H9 (cell line): ENCODE results near the gene CTNNA3. TPM values are rescaled to one million over a fixed set of nuclear protein-coding genes. Genes with fewer than 3 reads are reported as not detected.

ENCODE experiments used
- DNase-seq: peaks from one replicate; pipeline ENCODE4 v3.0.0-alpha.2; 2017
- H2AFZ ChIP-seq: one replicate; pipeline ENCODE4 v1.6.1; 2013; ENCODE audit warnings: mild to moderate bottlenecking, low read length, control low read depth, moderate library complexity
- H2AK5ac ChIP-seq: 2 replicates; pipeline ENCODE4 v1.6.1; 2013; ENCODE audit warnings: low read length, control low read depth, mixed read lengths; ENCODE audit not compliant: insufficient read length
- H2BK120ac ChIP-seq: one replicate; pipeline ENCODE4 v1.6.1; 2013; ENCODE audit warnings: low read depth, mild to moderate bottlenecking, low read length, control low read depth, inconsistent platforms; ENCODE audit not compliant: poor library complexity, severe bottlenecking
- H2BK12ac ChIP-seq: 2 replicates; pipeline ENCODE4 v1.6.1; 2013; ENCODE audit warnings: low read length, control low read depth, mixed read lengths, low read depth; ENCODE audit not compliant: insufficient read length
- H2BK15ac ChIP-seq: 2 replicates; pipeline ENCODE4 v1.6.1; 2013; ENCODE audit warnings: low read depth, low read length, control low read depth
- H2BK20ac ChIP-seq: one replicate; pipeline ENCODE4 v1.6.1; 2013; ENCODE audit warnings: low read depth, mild to moderate bottlenecking, low read length, control low read depth, inconsistent platforms; ENCODE audit not compliant: poor library complexity, severe bottlenecking
- H2BK5ac ChIP-seq: 2 replicates; pipeline ENCODE4 v1.6.1; 2013; ENCODE audit warnings: low read length, control low read depth, mixed read lengths; ENCODE audit not compliant: insufficient read length
- H3K14ac ChIP-seq: 2 replicates; pipeline ENCODE4 v1.6.1; 2013; ENCODE audit warnings: low read length, control low read depth; ENCODE audit not compliant: insufficient read depth
- H3K18ac ChIP-seq: 2 replicates; pipeline ENCODE4 v1.6.1; 2013; ENCODE audit warnings: low read depth, mild to moderate bottlenecking, mixed read lengths, low read length, control low read depth; ENCODE audit not compliant: insufficient read length
- H3K23ac ChIP-seq: 2 replicates; pipeline ENCODE4 v1.6.1; 2013; ENCODE audit warnings: low read length, control low read depth, mixed read lengths, low read depth; ENCODE audit not compliant: insufficient read length
- H3K23me2 ChIP-seq: 2 replicates; pipeline ENCODE4 v1.6.1; 2013; ENCODE audit warnings: low read depth, mild to moderate bottlenecking, mixed read lengths, low read length, control low read depth; ENCODE audit not compliant: insufficient read length, poor library complexity, severe bottlenecking
- H3K27ac ChIP-seq: 2 replicates; pipeline ENCODE4 v1.5.1; 2013; ENCODE audit warnings: low read length, control low read depth, mixed read lengths, low read depth; ENCODE audit not compliant: insufficient read length
- H3K27me3 ChIP-seq: 2 replicates; pipeline ENCODE4 v1.6.1; 2013; ENCODE audit warnings: low read length, control low read depth, inconsistent platforms; ENCODE audit not compliant: insufficient read depth
- H3K4ac ChIP-seq: 2 replicates; pipeline ENCODE4 v1.6.1; 2013; ENCODE audit warnings: low read depth, mild to moderate bottlenecking, control low read depth, inconsistent platforms, low read length, moderate library complexity
- H3K4me1 ChIP-seq: 2 replicates; pipeline ENCODE4 v1.6.1; 2013; ENCODE audit warnings: low read length, control low read depth, inconsistent platforms; ENCODE audit not compliant: insufficient read depth
- H3K4me2 ChIP-seq: 2 replicates; pipeline ENCODE4 v1.6.1; 2013; ENCODE audit warnings: low read length, control low read depth, mixed read lengths; ENCODE audit not compliant: insufficient read length, insufficient read depth
- H3K56ac ChIP-seq: 2 replicates; pipeline ENCODE4 v1.6.1; 2013; ENCODE audit warnings: low read depth, mild to moderate bottlenecking, mixed read lengths, low read length, control low read depth; ENCODE audit not compliant: insufficient read length
- H3K79me1 ChIP-seq: 2 replicates; pipeline ENCODE4 v1.6.1; 2013; ENCODE audit warnings: low read depth, mild to moderate bottlenecking, moderate library complexity, low read length, control low read depth, inconsistent platforms; ENCODE audit not compliant: insufficient read depth, poor library complexity, severe bottlenecking
- H3K79me2 ChIP-seq: 2 replicates; pipeline ENCODE4 v1.6.1; 2013; ENCODE audit warnings: low read length, control low read depth, inconsistent platforms; ENCODE audit not compliant: insufficient read depth
- H3K9ac ChIP-seq: 2 replicates; pipeline ENCODE4 v1.6.1; 2013; ENCODE audit warnings: low read length, control low read depth, mixed read lengths; ENCODE audit not compliant: insufficient read length; ENCODE audit errors: extremely low read depth
- H3K9me3 ChIP-seq: one replicate; pipeline ENCODE4 v1.6.1; 2013; ENCODE audit warnings: low read depth, low read length, inconsistent platforms; ENCODE audit not compliant: control insufficient read depth
- H3T11ph ChIP-seq: one replicate; pipeline ENCODE4 v1.6.1; 2013; ENCODE audit warnings: mild to moderate bottlenecking, low read length, control low read depth, inconsistent platforms
- H4K20me1 ChIP-seq: one replicate; pipeline ENCODE4 v1.6.1; 2013; ENCODE audit not compliant: control insufficient read depth, insufficient read length, insufficient read depth
- H4K5ac ChIP-seq: 2 replicates; pipeline ENCODE4 v1.6.1; 2013; ENCODE audit warnings: low read depth, mild to moderate bottlenecking, mixed read lengths, low read length, control low read depth; ENCODE audit not compliant: insufficient read length
- H4K8ac ChIP-seq: replicated peaks from 2 replicates; pipeline ENCODE4 v1.6.1; 2013; ENCODE audit warnings: low read length, control low read depth, mixed read lengths, low read depth; ENCODE audit not compliant: insufficient read length
- H4K91ac ChIP-seq: 2 replicates; pipeline ENCODE4 v1.6.1; 2013; ENCODE audit warnings: low read depth, mild to moderate bottlenecking, moderate library complexity, mixed read lengths, low read length, control low read depth; ENCODE audit not compliant: insufficient read length
- H3K27ac Mint-ChIP-seq, 3 experiments: 2 replicates in 2 of 3; 3 replicates in 1 of 3; pipeline ENCODE4 v1.8.0; 2020 to 2021; ENCODE audit warnings: mixed read lengths in 3 of 3, mild to moderate bottlenecking in 1 of 3, moderate library complexity in 1 of 3
- H3K27me3 Mint-ChIP-seq: 2 replicates; pipeline ENCODE4 v1.8.0; 2021; ENCODE audit warnings: low read depth, mild to moderate bottlenecking, moderate library complexity, mixed read lengths
- H3K36me3 Mint-ChIP-seq, 3 experiments: 2 replicates in 2 of 3; 3 replicates in 1 of 3; pipeline ENCODE4 v1.8.0; 2020 to 2021; ENCODE audit warnings: low read depth in 3 of 3, mixed read lengths in 3 of 3; ENCODE audit not compliant: insufficient read depth in 1 of 3
- H3K4me1 Mint-ChIP-seq, 2 experiments: 2 replicates each; pipeline ENCODE4 v1.8.0; 2020; ENCODE audit warnings: mixed read lengths in 2 of 2
- H3K4me3 Mint-ChIP-seq, 2 experiments: 2 replicates in 1 of 2; 3 replicates in 1 of 2; pipeline ENCODE4 v1.8.0; 2020 to 2021; ENCODE audit warnings: mild to moderate bottlenecking in 2 of 2, mixed read lengths in 2 of 2, moderate library complexity in 1 of 2
- H3K9me3 Mint-ChIP-seq, 2 experiments: 2 replicates in 1 of 2; 3 replicates in 1 of 2; pipeline ENCODE4 v1.8.0; 2020; ENCODE audit warnings: mild to moderate bottlenecking in 2 of 2, mixed read lengths in 2 of 2, moderate library complexity in 1 of 2
- WGBS: extraction: QIAGEN DNeasy Blood & Tissue Kit; methylation state at CpG from one replicate; pipeline ENCODE4 v1.1.7; 2013; ENCODE audit warnings: missing lambda C conversion rate, low lambda C conversion rate, mixed read lengths; ENCODE audit not compliant: insufficient read length; ENCODE audit errors: extremely low coverage; 5-methylcytosine and 5-hydroxymethylcytosine counted together
- total RNA-seq: library from RNA; stranded (reverse); gene quantifications from 2 replicates; pipeline ENCODE4 v1.2.1, GENCODE V29; 2021
- TF ChIP-seq, protein P1 (sequence below): fragments of 200-600 bp; sonication (generic); conservative IDR thresholded peaks from 3 replicates; pipeline ENCODE4 v1.8.0; 2021; ENCODE audit warnings: antibody characterized with exemption, mild to moderate bottlenecking

CTNNA3 gene
- total RNA-seq, 1 experiment from 2014 or later, result 3.3 TPM

DNA sequence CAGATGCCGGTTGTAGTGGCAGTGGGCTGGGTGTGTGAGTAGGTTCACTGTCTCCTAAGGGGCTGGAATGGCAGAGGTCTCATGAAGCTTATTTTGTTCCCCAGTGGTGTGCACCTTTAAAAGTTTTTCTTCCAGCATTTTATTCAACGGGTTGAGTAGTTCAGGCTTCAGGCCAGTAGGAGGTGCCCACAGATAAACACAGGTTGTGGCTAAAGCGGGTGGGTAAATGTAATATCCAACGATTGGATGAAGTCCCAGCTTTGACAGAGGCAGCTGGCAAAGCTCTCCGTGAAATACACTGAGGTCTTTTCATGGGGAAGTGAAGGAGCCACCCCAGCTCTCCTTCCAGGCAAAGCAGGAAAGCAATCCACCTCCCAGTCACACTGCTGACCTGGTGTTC, 1109.9 kb downstream of the CTNNA3 start:
- no peak overlapping the region for H3K14ac ChIP-seq
- no peak overlapping the region for H3K27ac ChIP-seq
- no peak overlapping the region for H2BK5ac ChIP-seq
- peak; percentile 57 for DNase-seq
- H3K27me3 ChIP-seq, result no peaks in the 10 kb centered on the region
- no peaks in the 10 kb centered on the region for H3K9me3 ChIP-seq
- no peaks in the 10 kb centered on the region; a peak in 1 of 5 replicates for H3K9me3 Mint-ChIP-seq
- no peaks in the 10 kb centered on the region; a peak in 1 of 7 replicates for H3K36me3 Mint-ChIP-seq
- no peak overlapping the region for H3K56ac ChIP-seq
- H3K23me2 ChIP-seq, result no peaks in the 10 kb centered on the region
- H4K20me1 ChIP-seq, result no peaks in the 10 kb centered on the region
- no peak overlapping the region for H3T11ph ChIP-seq
- H2AK5ac ChIP-seq, result no peak overlapping the region
- H3K18ac ChIP-seq, result no peak overlapping the region
- no peak overlapping the region for H2BK120ac ChIP-seq
- H3K79me1 ChIP-seq, result no peaks in the 10 kb centered on the region
- H3K4me1 Mint-ChIP-seq, result peaks cover 2 to 7% of the 10 kb centered on the region in 2 experiments; a peak in 2 of 4 replicates
- no peak overlapping the region for H2BK15ac ChIP-seq
- H3K23ac ChIP-seq, result no peak overlapping the region
- H2BK20ac ChIP-seq, result no peak overlapping the region
- H3K4me2 ChIP-seq, result no peak overlapping the region
- H2AFZ ChIP-seq, result no peak overlapping the region
- no peak overlapping the region for H3K4ac ChIP-seq
- H2BK12ac ChIP-seq, result no peak overlapping the region
- no CpG with 5 or more reads among the region's 5 CpGs for WGBS
- TF ChIP-seq, protein P1, sequence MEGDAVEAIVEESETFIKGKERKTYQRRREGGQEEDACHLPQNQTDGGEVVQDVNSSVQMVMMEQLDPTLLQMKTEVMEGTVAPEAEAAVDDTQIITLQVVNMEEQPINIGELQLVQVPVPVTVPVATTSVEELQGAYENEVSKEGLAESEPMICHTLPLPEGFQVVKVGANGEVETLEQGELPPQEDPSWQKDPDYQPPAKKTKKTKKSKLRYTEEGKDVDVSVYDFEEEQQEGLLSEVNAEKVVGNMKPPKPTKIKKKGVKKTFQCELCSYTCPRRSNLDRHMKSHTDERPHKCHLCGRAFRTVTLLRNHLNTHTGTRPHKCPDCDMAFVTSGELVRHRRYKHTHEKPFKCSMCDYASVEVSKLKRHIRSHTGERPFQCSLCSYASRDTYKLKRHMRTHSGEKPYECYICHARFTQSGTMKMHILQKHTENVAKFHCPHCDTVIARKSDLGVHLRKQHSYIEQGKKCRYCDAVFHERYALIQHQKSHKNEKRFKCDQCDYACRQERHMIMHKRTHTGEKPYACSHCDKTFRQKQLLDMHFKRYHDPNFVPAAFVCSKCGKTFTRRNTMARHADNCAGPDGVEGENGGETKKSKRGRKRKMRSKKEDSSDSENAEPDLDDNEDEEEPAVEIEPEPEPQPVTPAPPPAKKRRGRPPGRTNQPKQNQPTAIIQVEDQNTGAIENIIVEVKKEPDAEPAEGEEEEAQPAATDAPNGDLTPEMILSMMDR, result peak; percentile 69
- H4K91ac ChIP-seq, result no peak overlapping the region
- no peak overlapping the region for H3K9ac ChIP-seq
- no peaks in the 10 kb centered on the region for H3K79me2 ChIP-seq
- H4K5ac ChIP-seq, result no peak overlapping the region
- H3K27ac Mint-ChIP-seq, result no peak overlapping the region
- H3K4me1 ChIP-seq, result no peaks in the 10 kb centered on the region
- H3K4me3 Mint-ChIP-seq, result no peak overlapping the region
- H3K27me3 Mint-ChIP-seq, result no peaks in the 10 kb centered on the region
- H4K8ac ChIP-seq, result no peak overlapping the region
